ENCODE results near the gene HSFX3. TPM values are rescaled to one million over a fixed set of nuclear protein-coding genes. Genes with fewer than 3 reads are reported as not detected.
A peak's percentile ranks its signal among the peaks of the same experiment; 100 is the strongest.
"Not testable (repeated sequence)": the region's sequence is repeated elsewhere in the genome, so short reads cannot be mapped to it uniquely, and the experiment has no call there.

The HSFX3 gene
- total RNA-seq, 1 experiment from 2014 or later = not detected

GRCh38 chrX:149539283-149540130 lies 10.2 kb downstream of the HSFX3 start:
- H3K4me1 ChIP-seq (replicated peaks; ENCODE audit: insufficient read depth) = peaks cover 8% of the 10 kb centered on the region
- peaks cover 6% of the 10 kb centered on the region; the same call in 1 of the 2 replicates for H3F3A ChIP-seq (ENCODE audit: insufficient read depth, low read depth)
- no peaks in the 10 kb centered on the region for H3K36me3 ChIP-seq (ENCODE audit: low read depth)
- TF ChIP-seq EZH2 (IDR thresholded peaks at IDR 0.05; ENCODE audit: low read depth) (no peak), CTCF (conservative IDR thresholded peaks at IDR 0.05) (no peak)
- intact Hi-C loops (cut with micrococcal nuclease; ENCODE audit: unreplicated experiment) = loop anchor here (1.0 to 10.0 kb wide), 5 partner anchors 28 to 1155 kb away; partner anchors contain the start of genes IDS, MTM1 and MTMR1
- no peaks in the 10 kb centered on the region for H3K9me2 ChIP-seq (ENCODE audit: insufficient read depth)
- peaks cover 8% of the 10 kb centered on the region for H3K79me2 ChIP-seq (ENCODE audit: low read depth)
- H2AFZ ChIP-seq = peak overlapping the region; percentile 70; the same call in 1 of the 2 replicates
- H3K4me3 ChIP-seq = peak overlapping the region; percentile 68
- ChIA-PET CTCF (interaction anchor here (1.2 to 2.3 kb wide), 4 partner anchors 27 to 400 kb away, joined by 3 to 23 read pairs (median 13); partner anchors contain the start of gene IDS), POLR2A (ENCODE audit: unreplicated experiment) (interaction anchor here (0.5 to 2.1 kb wide), 11 partner anchors 10 to 1155 kb away, joined by 4 to 104 read pairs (median 9); partner anchors contain the start of gene IDS)
- H3K27me3 ChIP-seq (ENCODE audit: insufficient read depth, low read depth) = no peaks in the 10 kb centered on the region
- H4K20me1 ChIP-seq (ENCODE audit: insufficient read depth) = no peaks in the 10 kb centered on the region
- peak; percentile 95 for DNase-seq
- peak overlapping the region; percentile 62 for H3K27ac ChIP-seq
- no peaks in the 10 kb centered on the region for H3K9me3 ChIP-seq (ENCODE audit: insufficient read depth, low read depth)
- H3K4me2 ChIP-seq = peak overlapping the region; percentile 66
- no TSS peak for BruUV-seq (replicated peaks)

- H3K9me2 ChIP-seq (ENCODE audit: insufficient read depth); H3K79me2 ChIP-seq (ENCODE audit: low read depth); POLR2A ChIA-PET (ENCODE audit: unreplicated experiment); H3K9me3 ChIP-seq (ENCODE audit: insufficient read depth, low read depth); H3K4me1 ChIP-seq (replicated peaks; ENCODE audit: insufficient read depth); H3K27me3 ChIP-seq (ENCODE audit: insufficient read depth, low read depth); CTCF ChIA-PET; H3F3A ChIP-seq (ENCODE audit: insufficient read depth, low read depth); H3K4me2 ChIP-seq; H2AFZ ChIP-seq; H3K4me3 ChIP-seq; H4K20me1 ChIP-seq (ENCODE audit: insufficient read depth); H3K27ac ChIP-seq; DNase-seq; BruUV-seq (replicated peaks); H3K36me3 ChIP-seq (ENCODE audit: low read depth); intact Hi-C loops (cut with micrococcal nuclease; ENCODE audit: unreplicated experiment): not testable (repeated sequence)
Measured at GRCh38 chrX:149537474-149537873, 12.2 kb downstream of the HSFX3 start.

- H3F3A ChIP-seq (ENCODE audit: insufficient read depth, low read depth); H2AFZ ChIP-seq; H3K9me3 ChIP-seq (ENCODE audit: insufficient read depth, low read depth); H3K27ac ChIP-seq; H4K20me1 ChIP-seq (ENCODE audit: insufficient read depth); H3K9me2 ChIP-seq (ENCODE audit: insufficient read depth); intact Hi-C loops (cut with micrococcal nuclease; ENCODE audit: unreplicated experiment); H3K4me3 ChIP-seq; POLR2A ChIA-PET (ENCODE audit: unreplicated experiment); H3K4me1 ChIP-seq (replicated peaks; ENCODE audit: insufficient read depth); CTCF ChIA-PET; H3K79me2 ChIP-seq (ENCODE audit: low read depth); H3K36me3 ChIP-seq (ENCODE audit: low read depth); H3K27me3 ChIP-seq (ENCODE audit: insufficient read depth, low read depth); H3K4me2 ChIP-seq; DNase-seq; BruUV-seq (replicated peaks): not testable (repeated sequence)
Measured at GRCh38 chrX:149534926-149535602, 14.7 kb downstream of the HSFX3 start.

- H3K4me3 ChIP-seq; H3K9me2 ChIP-seq (ENCODE audit: insufficient read depth); H2AFZ ChIP-seq; CTCF ChIA-PET; H3K27ac ChIP-seq; H4K20me1 ChIP-seq (ENCODE audit: insufficient read depth); intact Hi-C loops (cut with micrococcal nuclease; ENCODE audit: unreplicated experiment); POLR2A ChIA-PET (ENCODE audit: unreplicated experiment); DNase-seq; H3F3A ChIP-seq (ENCODE audit: insufficient read depth, low read depth); H3K79me2 ChIP-seq (ENCODE audit: low read depth); H3K9me3 ChIP-seq (ENCODE audit: insufficient read depth, low read depth); H3K36me3 ChIP-seq (ENCODE audit: low read depth); BruUV-seq (replicated peaks); H3K4me2 ChIP-seq; H3K4me1 ChIP-seq (replicated peaks; ENCODE audit: insufficient read depth); H3K27me3 ChIP-seq (ENCODE audit: insufficient read depth, low read depth): not testable (repeated sequence)
Measured at GRCh38 chrX:149533999-149534398, 15.7 kb downstream of the HSFX3 start.

GRCh38 chrX:149532868-149533267 lies 16.9 kb downstream of the HSFX3 start:
- POLR2A ChIA-PET (ENCODE audit: unreplicated experiment); H3K4me2 ChIP-seq; H3K27me3 ChIP-seq (ENCODE audit: insufficient read depth, low read depth); H3K36me3 ChIP-seq (ENCODE audit: low read depth); H3K4me3 ChIP-seq; H3K4me1 ChIP-seq (replicated peaks; ENCODE audit: insufficient read depth); H2AFZ ChIP-seq; H3K9me3 ChIP-seq (ENCODE audit: insufficient read depth, low read depth); H3K27ac ChIP-seq; H3F3A ChIP-seq (ENCODE audit: insufficient read depth, low read depth); H4K20me1 ChIP-seq (ENCODE audit: insufficient read depth); intact Hi-C loops (cut with micrococcal nuclease; ENCODE audit: unreplicated experiment); CTCF ChIA-PET; BruUV-seq (replicated peaks); DNase-seq; H3K9me2 ChIP-seq (ENCODE audit: insufficient read depth); H3K79me2 ChIP-seq (ENCODE audit: low read depth): not testable (repeated sequence)

All from PC-9 (cell line).